LNCAP (cell line): Measurements from ENCODE around the gene LGALS1.

Source experiments
- CTCF ChIP-seq: fragments of 450-650 bp; IDR thresholded peaks from 2 replicates; pipeline ENCODE4 v1.5.1; 2017; ENCODE audit warnings: mild to moderate bottlenecking

LGALS1 gene

GRCh38 chr22:37725551-37726240 is 50.3 kb downstream of the LGALS1 start:
- no peak for TF ChIP-seq CTCF

- no peak for TF ChIP-seq CTCF
Observed at GRCh38 chr22:37726241-37726887, 50.9 kb downstream of the LGALS1 start.

GRCh38 chr22:37728620-37729019 is 53.2 kb downstream of the LGALS1 start:
- no peak for TF ChIP-seq CTCF
